ENCODE data around the gene GPR108.

DNA sequence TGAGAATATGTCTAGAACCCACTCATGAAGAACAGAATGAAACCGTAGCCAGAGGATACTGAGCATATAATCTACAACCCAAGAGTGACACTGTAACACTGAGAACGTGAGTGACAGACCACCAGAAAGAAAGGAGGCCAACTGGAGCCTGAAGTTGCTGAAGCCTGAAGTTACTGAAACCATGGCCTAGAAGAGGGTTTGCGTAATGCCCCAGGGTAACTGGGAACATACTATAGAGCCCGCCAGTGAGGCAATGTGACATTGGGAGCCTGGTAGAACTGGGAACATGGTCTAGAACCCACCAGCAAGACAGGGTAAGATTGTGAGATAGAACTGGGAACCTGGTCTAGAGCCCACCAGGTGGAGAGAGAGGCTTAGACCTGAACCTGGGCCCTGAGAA lies 51.9 kb downstream of the GPR108 start:
- TF ChIP-seq CTCF (IDR thresholded peaks at IDR 0.05; ENCODE audit: poor library complexity, severe bottlenecking) = no peak
- TF ChIP-seq POLR2AphosphoS5 (IDR thresholded peaks at IDR 0.05) = no peak
- no peak for TF ChIP-seq TAF1 (IDR thresholded peaks at IDR 0.05; ENCODE audit: low read depth)
- TF ChIP-seq MXI1 (conservative IDR thresholded peaks at IDR 0.05; ENCODE audit: poor library complexity, severe bottlenecking) = no peak
- no peak for TF ChIP-seq EZH2 (IDR thresholded peaks at IDR 0.05; ENCODE audit: borderline replicate concordance, insufficient read depth, low read length, poor library complexity, severe bottlenecking)
- TF ChIP-seq EP300 (conservative IDR thresholded peaks at IDR 0.05; ENCODE audit: poor library complexity, severe bottlenecking) = no peak
- TF ChIP-seq, protein P1, sequence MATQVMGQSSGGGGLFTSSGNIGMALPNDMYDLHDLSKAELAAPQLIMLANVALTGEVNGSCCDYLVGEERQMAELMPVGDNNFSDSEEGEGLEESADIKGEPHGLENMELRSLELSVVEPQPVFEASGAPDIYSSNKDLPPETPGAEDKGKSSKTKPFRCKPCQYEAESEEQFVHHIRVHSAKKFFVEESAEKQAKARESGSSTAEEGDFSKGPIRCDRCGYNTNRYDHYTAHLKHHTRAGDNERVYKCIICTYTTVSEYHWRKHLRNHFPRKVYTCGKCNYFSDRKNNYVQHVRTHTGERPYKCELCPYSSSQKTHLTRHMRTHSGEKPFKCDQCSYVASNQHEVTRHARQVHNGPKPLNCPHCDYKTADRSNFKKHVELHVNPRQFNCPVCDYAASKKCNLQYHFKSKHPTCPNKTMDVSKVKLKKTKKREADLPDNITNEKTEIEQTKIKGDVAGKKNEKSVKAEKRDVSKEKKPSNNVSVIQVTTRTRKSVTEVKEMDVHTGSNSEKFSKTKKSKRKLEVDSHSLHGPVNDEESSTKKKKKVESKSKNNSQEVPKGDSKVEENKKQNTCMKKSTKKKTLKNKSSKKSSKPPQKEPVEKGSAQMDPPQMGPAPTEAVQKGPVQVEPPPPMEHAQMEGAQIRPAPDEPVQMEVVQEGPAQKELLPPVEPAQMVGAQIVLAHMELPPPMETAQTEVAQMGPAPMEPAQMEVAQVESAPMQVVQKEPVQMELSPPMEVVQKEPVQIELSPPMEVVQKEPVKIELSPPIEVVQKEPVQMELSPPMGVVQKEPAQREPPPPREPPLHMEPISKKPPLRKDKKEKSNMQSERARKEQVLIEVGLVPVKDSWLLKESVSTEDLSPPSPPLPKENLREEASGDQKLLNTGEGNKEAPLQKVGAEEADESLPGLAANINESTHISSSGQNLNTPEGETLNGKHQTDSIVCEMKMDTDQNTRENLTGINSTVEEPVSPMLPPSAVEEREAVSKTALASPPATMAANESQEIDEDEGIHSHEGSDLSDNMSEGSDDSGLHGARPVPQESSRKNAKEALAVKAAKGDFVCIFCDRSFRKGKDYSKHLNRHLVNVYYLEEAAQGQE (IDR thresholded peaks at IDR 0.05; ENCODE audit: borderline replicate concordance) = no peak
- TF ChIP-seq RAD21 (conservative IDR thresholded peaks at IDR 0.05) = no peak
